GM23338 (cell line): ENCODE data around the gene FLRT2.

Source experiments
- EZH2 ChIP-seq: fragments of 200-600 bp; sonication (generic); IDR thresholded peaks from one replicate; pipeline ENCODE4 v1.8.0; 2017; ENCODE audit warnings: antibody characterized with exemption, mild to moderate bottlenecking, low read depth; ENCODE audit not compliant: unreplicated experiment
- JUNB ChIP-seq: IDR thresholded peaks from one replicate; pipeline ENCODE4 v1.6.1; 2016; ENCODE audit warnings: antibody characterized with exemption; ENCODE audit not compliant: unreplicated experiment
- POLR2AphosphoS5 ChIP-seq: IDR thresholded peaks from 2 replicates; pipeline ENCODE4 v1.6.1; 2016; ENCODE audit warnings: antibody characterized with exemption, low read depth
- STAT1 ChIP-seq: IDR thresholded peaks from one replicate; pipeline ENCODE4 v1.6.1; 2016; ENCODE audit warnings: antibody characterized with exemption; ENCODE audit not compliant: unreplicated experiment
- TF ChIP-seq, protein P1 (sequence below), 2 experiments: fragments of 200-600 bp in 1 of 2; sonication (generic) in 1 of 2; conservative IDR thresholded peaks; 2 replicates each; pipeline versions ENCODE4 v1.5.1 to v1.6.1; 2016 to 2017; ENCODE audit warnings: antibody characterized with exemption in 2 of 2, low read depth in 2 of 2, mild to moderate bottlenecking in 2 of 2, moderate library complexity in 1 of 2
- TF ChIP-seq, protein P2 (sequence below): IDR thresholded peaks from one replicate; pipeline ENCODE4 v1.6.1; 2018; ENCODE audit warnings: antibody characterized with exemption; ENCODE audit not compliant: unreplicated experiment

DNA sequence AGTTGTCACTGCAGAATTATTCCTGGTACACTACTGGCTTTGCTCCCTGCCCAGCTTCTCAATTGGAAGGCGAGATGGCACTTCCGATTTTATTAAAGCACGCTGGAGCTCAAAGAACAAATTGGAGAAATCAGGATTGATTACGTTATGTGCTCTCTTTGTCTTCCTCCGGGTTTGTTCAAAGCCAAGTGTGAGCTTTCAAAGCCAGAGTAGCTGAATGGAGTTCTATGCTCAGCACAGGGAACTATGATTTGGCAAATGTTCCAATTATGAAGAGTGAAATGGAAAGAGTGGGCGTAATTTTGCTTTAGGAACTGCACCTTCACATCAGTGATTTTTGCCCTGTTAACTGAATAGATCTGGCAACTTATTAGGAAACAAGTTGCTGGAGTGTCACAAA lies 72.4 kb downstream of the FLRT2 start:
- TF ChIP-seq, protein P1, sequence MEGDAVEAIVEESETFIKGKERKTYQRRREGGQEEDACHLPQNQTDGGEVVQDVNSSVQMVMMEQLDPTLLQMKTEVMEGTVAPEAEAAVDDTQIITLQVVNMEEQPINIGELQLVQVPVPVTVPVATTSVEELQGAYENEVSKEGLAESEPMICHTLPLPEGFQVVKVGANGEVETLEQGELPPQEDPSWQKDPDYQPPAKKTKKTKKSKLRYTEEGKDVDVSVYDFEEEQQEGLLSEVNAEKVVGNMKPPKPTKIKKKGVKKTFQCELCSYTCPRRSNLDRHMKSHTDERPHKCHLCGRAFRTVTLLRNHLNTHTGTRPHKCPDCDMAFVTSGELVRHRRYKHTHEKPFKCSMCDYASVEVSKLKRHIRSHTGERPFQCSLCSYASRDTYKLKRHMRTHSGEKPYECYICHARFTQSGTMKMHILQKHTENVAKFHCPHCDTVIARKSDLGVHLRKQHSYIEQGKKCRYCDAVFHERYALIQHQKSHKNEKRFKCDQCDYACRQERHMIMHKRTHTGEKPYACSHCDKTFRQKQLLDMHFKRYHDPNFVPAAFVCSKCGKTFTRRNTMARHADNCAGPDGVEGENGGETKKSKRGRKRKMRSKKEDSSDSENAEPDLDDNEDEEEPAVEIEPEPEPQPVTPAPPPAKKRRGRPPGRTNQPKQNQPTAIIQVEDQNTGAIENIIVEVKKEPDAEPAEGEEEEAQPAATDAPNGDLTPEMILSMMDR (conservative IDR thresholded peaks at IDR 0.05; ENCODE audit: low read depth in 2 of 2) = no peak
- TF ChIP-seq, protein P2, sequence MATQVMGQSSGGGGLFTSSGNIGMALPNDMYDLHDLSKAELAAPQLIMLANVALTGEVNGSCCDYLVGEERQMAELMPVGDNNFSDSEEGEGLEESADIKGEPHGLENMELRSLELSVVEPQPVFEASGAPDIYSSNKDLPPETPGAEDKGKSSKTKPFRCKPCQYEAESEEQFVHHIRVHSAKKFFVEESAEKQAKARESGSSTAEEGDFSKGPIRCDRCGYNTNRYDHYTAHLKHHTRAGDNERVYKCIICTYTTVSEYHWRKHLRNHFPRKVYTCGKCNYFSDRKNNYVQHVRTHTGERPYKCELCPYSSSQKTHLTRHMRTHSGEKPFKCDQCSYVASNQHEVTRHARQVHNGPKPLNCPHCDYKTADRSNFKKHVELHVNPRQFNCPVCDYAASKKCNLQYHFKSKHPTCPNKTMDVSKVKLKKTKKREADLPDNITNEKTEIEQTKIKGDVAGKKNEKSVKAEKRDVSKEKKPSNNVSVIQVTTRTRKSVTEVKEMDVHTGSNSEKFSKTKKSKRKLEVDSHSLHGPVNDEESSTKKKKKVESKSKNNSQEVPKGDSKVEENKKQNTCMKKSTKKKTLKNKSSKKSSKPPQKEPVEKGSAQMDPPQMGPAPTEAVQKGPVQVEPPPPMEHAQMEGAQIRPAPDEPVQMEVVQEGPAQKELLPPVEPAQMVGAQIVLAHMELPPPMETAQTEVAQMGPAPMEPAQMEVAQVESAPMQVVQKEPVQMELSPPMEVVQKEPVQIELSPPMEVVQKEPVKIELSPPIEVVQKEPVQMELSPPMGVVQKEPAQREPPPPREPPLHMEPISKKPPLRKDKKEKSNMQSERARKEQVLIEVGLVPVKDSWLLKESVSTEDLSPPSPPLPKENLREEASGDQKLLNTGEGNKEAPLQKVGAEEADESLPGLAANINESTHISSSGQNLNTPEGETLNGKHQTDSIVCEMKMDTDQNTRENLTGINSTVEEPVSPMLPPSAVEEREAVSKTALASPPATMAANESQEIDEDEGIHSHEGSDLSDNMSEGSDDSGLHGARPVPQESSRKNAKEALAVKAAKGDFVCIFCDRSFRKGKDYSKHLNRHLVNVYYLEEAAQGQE = no peak
- TF ChIP-seq EZH2 (no peak), POLR2AphosphoS5 (no peak), JUNB (no peak), STAT1 (no peak)
